H9 (cell line): ENCODE results near the gene ARHGAP24. TPM values are rescaled to one million over a fixed set of nuclear protein-coding genes. Genes with fewer than 3 reads are reported as not detected.

Experiments
- DNase-seq: peaks from one replicate; pipeline ENCODE4 v3.0.0-alpha.2; 2017
- H2AFZ ChIP-seq: one replicate; pipeline ENCODE4 v1.6.1; 2013; ENCODE audit warnings: mild to moderate bottlenecking, low read length, control low read depth, moderate library complexity
- H2AK5ac ChIP-seq: 2 replicates; pipeline ENCODE4 v1.6.1; 2013; ENCODE audit warnings: low read length, control low read depth, mixed read lengths; ENCODE audit not compliant: insufficient read length
- H2BK120ac ChIP-seq: one replicate; pipeline ENCODE4 v1.6.1; 2013; ENCODE audit warnings: low read depth, mild to moderate bottlenecking, low read length, control low read depth, inconsistent platforms; ENCODE audit not compliant: poor library complexity, severe bottlenecking
- H2BK12ac ChIP-seq: 2 replicates; pipeline ENCODE4 v1.6.1; 2013; ENCODE audit warnings: low read length, control low read depth, mixed read lengths, low read depth; ENCODE audit not compliant: insufficient read length
- H2BK15ac ChIP-seq: 2 replicates; pipeline ENCODE4 v1.6.1; 2013; ENCODE audit warnings: low read depth, low read length, control low read depth
- H2BK20ac ChIP-seq: one replicate; pipeline ENCODE4 v1.6.1; 2013; ENCODE audit warnings: low read depth, mild to moderate bottlenecking, low read length, control low read depth, inconsistent platforms; ENCODE audit not compliant: poor library complexity, severe bottlenecking
- H2BK5ac ChIP-seq: 2 replicates; pipeline ENCODE4 v1.6.1; 2013; ENCODE audit warnings: low read length, control low read depth, mixed read lengths; ENCODE audit not compliant: insufficient read length
- H3K14ac ChIP-seq: 2 replicates; pipeline ENCODE4 v1.6.1; 2013; ENCODE audit warnings: low read length, control low read depth; ENCODE audit not compliant: insufficient read depth
- H3K18ac ChIP-seq: 2 replicates; pipeline ENCODE4 v1.6.1; 2013; ENCODE audit warnings: low read depth, mild to moderate bottlenecking, mixed read lengths, low read length, control low read depth; ENCODE audit not compliant: insufficient read length
- H3K23ac ChIP-seq: 2 replicates; pipeline ENCODE4 v1.6.1; 2013; ENCODE audit warnings: low read length, control low read depth, mixed read lengths, low read depth; ENCODE audit not compliant: insufficient read length
- H3K23me2 ChIP-seq: 2 replicates; pipeline ENCODE4 v1.6.1; 2013; ENCODE audit warnings: low read depth, mild to moderate bottlenecking, mixed read lengths, low read length, control low read depth; ENCODE audit not compliant: insufficient read length, poor library complexity, severe bottlenecking
- H3K27ac ChIP-seq: 2 replicates; pipeline ENCODE4 v1.5.1; 2013; ENCODE audit warnings: low read length, control low read depth, mixed read lengths, low read depth; ENCODE audit not compliant: insufficient read length
- H3K27me3 ChIP-seq: 2 replicates; pipeline ENCODE4 v1.6.1; 2013; ENCODE audit warnings: low read length, control low read depth, inconsistent platforms; ENCODE audit not compliant: insufficient read depth
- H3K4ac ChIP-seq: 2 replicates; pipeline ENCODE4 v1.6.1; 2013; ENCODE audit warnings: low read depth, mild to moderate bottlenecking, control low read depth, inconsistent platforms, low read length, moderate library complexity
- H3K4me1 ChIP-seq: 2 replicates; pipeline ENCODE4 v1.6.1; 2013; ENCODE audit warnings: low read length, control low read depth, inconsistent platforms; ENCODE audit not compliant: insufficient read depth
- H3K4me2 ChIP-seq: 2 replicates; pipeline ENCODE4 v1.6.1; 2013; ENCODE audit warnings: low read length, control low read depth, mixed read lengths; ENCODE audit not compliant: insufficient read length, insufficient read depth
- H3K56ac ChIP-seq: 2 replicates; pipeline ENCODE4 v1.6.1; 2013; ENCODE audit warnings: low read depth, mild to moderate bottlenecking, mixed read lengths, low read length, control low read depth; ENCODE audit not compliant: insufficient read length
- H3K79me1 ChIP-seq: 2 replicates; pipeline ENCODE4 v1.6.1; 2013; ENCODE audit warnings: low read depth, mild to moderate bottlenecking, moderate library complexity, low read length, control low read depth, inconsistent platforms; ENCODE audit not compliant: insufficient read depth, poor library complexity, severe bottlenecking
- H3K79me2 ChIP-seq: 2 replicates; pipeline ENCODE4 v1.6.1; 2013; ENCODE audit warnings: low read length, control low read depth, inconsistent platforms; ENCODE audit not compliant: insufficient read depth
- H3K9ac ChIP-seq: 2 replicates; pipeline ENCODE4 v1.6.1; 2013; ENCODE audit warnings: low read length, control low read depth, mixed read lengths; ENCODE audit not compliant: insufficient read length; ENCODE audit errors: extremely low read depth
- H3K9me3 ChIP-seq: one replicate; pipeline ENCODE4 v1.6.1; 2013; ENCODE audit warnings: low read depth, low read length, inconsistent platforms; ENCODE audit not compliant: control insufficient read depth
- H3T11ph ChIP-seq: one replicate; pipeline ENCODE4 v1.6.1; 2013; ENCODE audit warnings: mild to moderate bottlenecking, low read length, control low read depth, inconsistent platforms
- H4K20me1 ChIP-seq: one replicate; pipeline ENCODE4 v1.6.1; 2013; ENCODE audit not compliant: control insufficient read depth, insufficient read length, insufficient read depth
- H4K5ac ChIP-seq: 2 replicates; pipeline ENCODE4 v1.6.1; 2013; ENCODE audit warnings: low read depth, mild to moderate bottlenecking, mixed read lengths, low read length, control low read depth; ENCODE audit not compliant: insufficient read length
- H4K8ac ChIP-seq: replicated peaks from 2 replicates; pipeline ENCODE4 v1.6.1; 2013; ENCODE audit warnings: low read length, control low read depth, mixed read lengths, low read depth; ENCODE audit not compliant: insufficient read length
- H4K91ac ChIP-seq: 2 replicates; pipeline ENCODE4 v1.6.1; 2013; ENCODE audit warnings: low read depth, mild to moderate bottlenecking, moderate library complexity, mixed read lengths, low read length, control low read depth; ENCODE audit not compliant: insufficient read length
- H3K27ac Mint-ChIP-seq, 3 experiments: 2 replicates in 2 of 3; 3 replicates in 1 of 3; pipeline ENCODE4 v1.8.0; 2020 to 2021; ENCODE audit warnings: mixed read lengths in 3 of 3, mild to moderate bottlenecking in 1 of 3, moderate library complexity in 1 of 3
- H3K27me3 Mint-ChIP-seq: 2 replicates; pipeline ENCODE4 v1.8.0; 2021; ENCODE audit warnings: low read depth, mild to moderate bottlenecking, moderate library complexity, mixed read lengths
- H3K36me3 Mint-ChIP-seq, 3 experiments: 2 replicates in 2 of 3; 3 replicates in 1 of 3; pipeline ENCODE4 v1.8.0; 2020 to 2021; ENCODE audit warnings: low read depth in 3 of 3, mixed read lengths in 3 of 3; ENCODE audit not compliant: insufficient read depth in 1 of 3
- H3K4me1 Mint-ChIP-seq, 2 experiments: 2 replicates each; pipeline ENCODE4 v1.8.0; 2020; ENCODE audit warnings: mixed read lengths in 2 of 2
- H3K4me3 Mint-ChIP-seq, 2 experiments: 2 replicates in 1 of 2; 3 replicates in 1 of 2; pipeline ENCODE4 v1.8.0; 2020 to 2021; ENCODE audit warnings: mild to moderate bottlenecking in 2 of 2, mixed read lengths in 2 of 2, moderate library complexity in 1 of 2
- H3K9me3 Mint-ChIP-seq, 2 experiments: 2 replicates in 1 of 2; 3 replicates in 1 of 2; pipeline ENCODE4 v1.8.0; 2020; ENCODE audit warnings: mild to moderate bottlenecking in 2 of 2, mixed read lengths in 2 of 2, moderate library complexity in 1 of 2
- CTCF ChIP-seq: fragments of 200-600 bp; sonication (generic); conservative IDR thresholded peaks from 3 replicates; pipeline ENCODE4 v1.8.0; 2021; ENCODE audit warnings: antibody characterized with exemption, mild to moderate bottlenecking
- WGBS: extraction: QIAGEN DNeasy Blood & Tissue Kit; methylation state at CpG from one replicate; pipeline ENCODE4 v1.1.7; 2013; ENCODE audit warnings: missing lambda C conversion rate, low lambda C conversion rate, mixed read lengths; ENCODE audit not compliant: insufficient read length; ENCODE audit errors: extremely low coverage; 5-methylcytosine and 5-hydroxymethylcytosine counted together
- total RNA-seq: library from RNA; stranded (reverse); gene quantifications from 2 replicates; pipeline ENCODE4 v1.2.1, GENCODE V29; 2021

The ARHGAP24 gene
- total RNA-seq, 1 experiment from 2014 or later, result 0.37 TPM

GRCh38 chr4:85489273-85489981 is 14.5 kb downstream of the ARHGAP24 start:
- no peaks in the 10 kb centered on the region; the same call in 1 of the 2 replicates for H3K4me1 ChIP-seq

More at GRCh38 chr4:85489273-85489981, 14.5 kb downstream of the ARHGAP24 start:
- H3K27me3 ChIP-seq, result no peaks in the 10 kb centered on the region
- H3K9me3 ChIP-seq, result no peaks in the 10 kb centered on the region
- H4K91ac ChIP-seq, result no peak overlapping the region
- Mint-ChIP-seq H3K27ac (peak overlapping the region; percentile 40 to 87 (median 58); a peak in 5 of 7 replicates), H3K36me3 (no peaks in the 10 kb centered on the region), H3K9me3 (no peaks in the 10 kb centered on the region), H3K4me3 (no peak overlapping the region), H3K27me3 (no peaks in the 10 kb centered on the region), H3K4me1 (peaks cover 12 to 15% of the 10 kb centered on the region in 2 experiments)
- TF ChIP-seq CTCF, result no peak
- no peak overlapping the region for H3K4me2 ChIP-seq
- H3K27ac ChIP-seq, result no peak overlapping the region
- no peak overlapping the region for H2BK5ac ChIP-seq
- no peak overlapping the region for H3K56ac ChIP-seq
- no peak overlapping the region for H3K14ac ChIP-seq
- H3K4ac ChIP-seq, result no peak overlapping the region
- H4K8ac ChIP-seq, result no peak overlapping the region
- no peaks in the 10 kb centered on the region for H4K20me1 ChIP-seq
- no peak overlapping the region for H3K23ac ChIP-seq
- H2BK15ac ChIP-seq, result no peak overlapping the region
- no peak overlapping the region for H2BK12ac ChIP-seq
- no peak overlapping the region for H3K18ac ChIP-seq
- H3K23me2 ChIP-seq, result no peaks in the 10 kb centered on the region
- no peak overlapping the region for H2AK5ac ChIP-seq
- H2BK20ac ChIP-seq, result no peak overlapping the region
- DNase-seq, result peak; percentile 41
- no peak overlapping the region for H2AFZ ChIP-seq
- no peak overlapping the region for H3K9ac ChIP-seq
- H3T11ph ChIP-seq, result no peak overlapping the region
- H3K79me1 ChIP-seq, result no peaks in the 10 kb centered on the region
- no CpG with 5 or more reads among the region's 3 CpGs for WGBS
- no peaks in the 10 kb centered on the region for H3K79me2 ChIP-seq
- H4K5ac ChIP-seq, result no peak overlapping the region
- no peak overlapping the region for H2BK120ac ChIP-seq
